HG03280 (cell line): ENCODE measurements around the gene OR6B1.

Source experiments
- ATAC-seq: cut with Tn5 transposase; IDR thresholded peaks from one replicate; pipeline ENCODE4 v1.9.1; 2021; ENCODE audit warnings: mild to moderate bottlenecking, moderate library complexity; ENCODE audit not compliant: unreplicated experiment

OR6B1 gene

DNA sequence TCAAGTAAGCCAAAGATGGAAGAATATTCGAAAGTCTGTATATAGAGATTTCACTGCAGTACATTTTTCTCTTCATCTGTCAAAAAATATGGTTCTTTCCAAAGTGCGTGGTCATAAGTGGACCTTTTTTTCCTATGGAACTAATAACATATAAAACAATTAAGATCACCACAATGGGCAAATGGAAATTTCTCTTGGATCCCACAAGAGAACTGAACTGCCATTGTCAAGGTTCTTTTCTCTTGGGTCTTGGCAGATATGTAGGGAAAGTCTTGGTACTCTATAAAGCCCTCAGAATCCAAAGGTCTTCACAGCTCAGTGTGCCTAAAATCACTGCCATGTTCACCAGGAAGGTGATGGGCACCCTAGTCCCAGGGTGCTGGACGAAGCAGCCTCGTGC, at the start of gene OR6B1:
Gene OR6B1, plus strand, starts transcription at position 301 of the 400 bp plus-strand sequence. CDS start 3,677 bp downstream, outside the sequence.
- ATAC-seq = no peak

DNA sequence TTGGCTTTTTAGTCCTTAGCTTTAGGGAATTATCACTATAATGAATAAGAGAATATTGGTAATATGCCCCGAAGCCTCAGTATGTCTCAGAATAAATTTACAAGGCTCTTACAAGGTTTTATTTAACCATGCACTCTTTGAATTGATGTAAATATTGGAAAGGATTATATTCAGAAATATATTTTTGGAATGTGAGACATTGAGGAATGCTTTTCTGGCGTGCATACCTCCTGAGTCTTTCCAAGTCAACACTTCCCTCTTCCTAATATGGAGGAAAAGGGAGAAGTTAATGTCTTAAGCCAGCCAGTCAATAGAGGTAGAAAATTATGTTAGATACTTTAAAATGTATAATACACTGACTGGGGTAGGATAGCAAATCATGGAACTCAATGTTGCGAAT, 46.7 kb upstream of the OR6B1 start:
- no peak for ATAC-seq

DNA sequence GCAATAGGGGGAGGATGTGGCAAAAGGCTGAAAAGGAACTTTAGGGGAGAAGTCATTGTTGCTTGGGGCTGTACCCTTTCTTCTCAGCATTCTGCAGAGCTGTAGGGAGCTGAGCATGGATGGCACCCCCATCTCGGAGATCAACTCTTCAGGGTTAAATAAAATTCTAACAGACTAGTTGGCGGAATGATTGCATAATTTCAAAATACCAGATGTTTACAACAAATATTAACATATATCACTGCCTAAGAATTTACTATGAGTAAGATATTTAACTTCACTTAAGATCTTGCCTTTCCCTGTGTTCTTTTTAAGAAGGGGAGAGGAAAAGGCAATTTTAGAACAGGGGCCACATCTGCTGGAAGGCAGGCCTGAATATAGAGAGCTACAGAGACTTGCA, 46.0 kb upstream of the OR6B1 start:
- no peak for ATAC-seq

DNA sequence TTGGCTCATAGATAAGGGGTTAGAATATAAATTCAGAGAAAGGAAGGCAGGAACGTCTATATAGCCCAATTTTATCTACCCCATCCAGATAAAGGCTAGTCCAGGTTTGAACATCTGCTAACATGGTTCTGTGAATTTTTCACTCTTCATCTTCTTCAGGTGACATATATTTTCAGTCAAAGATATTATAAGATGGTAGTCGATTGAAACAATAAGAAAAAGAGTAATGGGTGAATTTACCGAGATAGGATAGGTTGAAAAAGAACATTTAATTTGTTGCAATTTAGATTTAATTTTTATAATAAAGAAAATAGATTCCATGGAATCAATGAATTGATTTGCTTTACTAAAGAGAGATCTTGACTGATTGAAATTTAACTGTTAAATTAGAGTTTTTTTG, 45.6 kb upstream of the OR6B1 start, which contains the start of gene OR2F1:
Gene OR2F1, plus strand, starts transcription at position 301 of the 400 bp plus-strand sequence. CDS start 5,127 bp downstream, outside the sequence.
- no peak for ATAC-seq

DNA sequence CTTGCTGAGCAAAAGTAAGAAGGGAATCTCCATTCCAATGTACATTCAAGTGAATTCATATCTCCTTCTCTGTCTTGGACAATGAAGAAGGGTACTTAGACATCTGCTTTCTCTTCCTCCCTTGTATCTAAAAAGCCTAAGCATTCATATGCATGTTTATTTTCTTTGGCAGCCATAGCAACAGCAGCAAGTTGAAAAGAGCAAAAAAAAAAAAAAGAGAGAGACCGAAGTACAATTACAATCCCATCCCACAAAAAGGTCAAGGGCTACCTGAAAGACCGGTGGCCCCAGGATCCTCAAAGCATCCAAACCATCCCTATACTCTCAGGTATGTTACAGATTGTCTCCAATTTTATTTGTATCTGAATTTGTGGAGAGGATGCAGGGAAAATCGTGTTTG, 41.3 kb upstream of the OR6B1 start:
- ATAC-seq = no peak

- no peak for ATAC-seq
Observed at GRCh38 chr7:143960813-143961610, 39.1 kb upstream of the OR6B1 start.

DNA sequence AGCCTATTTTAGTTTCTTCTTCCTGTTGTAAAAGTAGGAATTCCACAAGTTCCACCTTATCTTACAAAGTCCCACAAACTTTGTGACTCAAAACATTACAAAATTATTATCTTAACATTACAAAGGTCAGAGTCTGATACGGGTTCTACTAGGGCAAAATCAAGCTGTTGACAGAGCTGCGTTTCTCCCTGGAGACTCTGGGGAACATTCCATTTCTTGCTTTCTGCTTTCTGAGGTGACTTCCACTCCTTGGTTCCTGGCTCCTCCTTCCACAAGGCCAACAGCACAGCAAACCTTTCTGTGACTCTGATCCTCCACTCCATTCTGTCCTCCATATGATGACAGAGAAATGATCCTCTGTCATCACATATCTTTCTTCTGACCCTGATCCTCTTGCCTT, 34.8 kb upstream of the OR6B1 start:
- ATAC-seq = no peak

DNA sequence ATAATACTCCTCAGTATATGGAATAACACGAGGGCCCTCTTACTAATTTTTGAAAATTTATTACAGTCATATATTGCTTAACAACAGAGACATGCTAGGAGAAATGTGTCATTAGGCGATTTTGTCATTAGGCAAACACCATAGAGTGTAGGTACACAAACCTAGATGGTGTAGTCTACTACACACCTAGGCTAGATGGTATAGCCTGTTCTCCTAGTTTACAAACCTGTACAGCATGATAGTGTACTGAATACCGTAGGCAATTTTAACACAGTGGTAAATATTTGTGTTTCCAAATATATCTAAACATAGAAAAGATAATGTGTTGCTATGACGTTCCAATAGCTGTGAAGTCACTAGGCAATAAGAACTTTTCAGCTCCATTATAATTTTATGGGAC, 32.7 kb upstream of the OR6B1 start:
- no peak for ATAC-seq

DNA sequence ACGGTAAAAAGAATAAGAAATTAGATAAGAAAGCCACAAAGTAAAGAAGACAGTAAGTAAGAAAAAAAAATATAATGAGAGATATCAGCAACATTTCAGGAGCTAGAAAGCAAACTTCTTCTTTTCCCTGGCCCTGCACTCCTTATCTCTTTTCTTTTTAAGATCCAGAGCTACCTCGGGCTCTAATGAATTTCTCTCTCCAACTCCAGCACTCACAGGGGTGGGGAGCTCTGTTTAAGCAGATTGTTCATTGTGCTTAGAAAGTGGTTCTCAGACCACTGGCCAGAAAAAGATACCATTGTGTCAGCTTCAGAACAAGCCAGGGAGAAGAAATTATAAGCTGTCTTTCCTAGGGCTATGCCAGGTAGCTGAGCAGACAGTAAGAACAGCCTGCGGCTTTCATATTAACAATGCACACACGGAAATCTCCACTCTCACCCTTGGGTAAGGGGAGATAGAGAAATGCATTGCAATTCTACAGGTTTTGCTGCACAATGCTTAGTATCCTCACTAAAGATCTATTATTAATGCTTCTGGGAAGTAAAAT, 26.2 kb upstream of the OR6B1 start:
- no peak for ATAC-seq

- ATAC-seq = no peak
Observed at GRCh38 chr7:143974459-143974858, 25.7 kb upstream of the OR6B1 start.

- ATAC-seq = no peak
Observed at GRCh38 chr7:143975617-143976016, 24.5 kb upstream of the OR6B1 start.

GRCh38 chr7:143978585-143978984, 21.5 kb upstream of the OR6B1 start:
- ATAC-seq = no peak

- no peak for ATAC-seq
Observed at GRCh38 chr7:143979359-143979758, 20.8 kb upstream of the OR6B1 start.

DNA sequence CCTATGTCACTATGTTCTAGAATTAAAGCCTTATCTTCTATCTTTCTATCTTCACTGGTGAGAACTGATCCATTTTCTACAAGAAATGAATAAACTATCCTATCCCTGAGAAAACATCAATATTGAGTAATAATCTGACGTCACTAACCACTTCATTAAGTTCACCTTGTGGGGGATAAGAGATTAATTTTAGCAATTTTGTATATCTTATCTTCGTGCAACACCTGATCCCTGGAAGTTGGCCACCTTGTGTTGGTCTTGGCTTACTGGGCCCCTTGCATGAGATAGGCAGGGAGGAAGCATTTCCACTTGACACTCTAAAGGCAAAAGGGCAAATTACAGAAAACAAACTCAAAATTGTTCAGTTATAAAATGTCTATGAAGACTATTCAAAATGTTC, 20.1 kb upstream of the OR6B1 start:
- ATAC-seq = no peak

DNA sequence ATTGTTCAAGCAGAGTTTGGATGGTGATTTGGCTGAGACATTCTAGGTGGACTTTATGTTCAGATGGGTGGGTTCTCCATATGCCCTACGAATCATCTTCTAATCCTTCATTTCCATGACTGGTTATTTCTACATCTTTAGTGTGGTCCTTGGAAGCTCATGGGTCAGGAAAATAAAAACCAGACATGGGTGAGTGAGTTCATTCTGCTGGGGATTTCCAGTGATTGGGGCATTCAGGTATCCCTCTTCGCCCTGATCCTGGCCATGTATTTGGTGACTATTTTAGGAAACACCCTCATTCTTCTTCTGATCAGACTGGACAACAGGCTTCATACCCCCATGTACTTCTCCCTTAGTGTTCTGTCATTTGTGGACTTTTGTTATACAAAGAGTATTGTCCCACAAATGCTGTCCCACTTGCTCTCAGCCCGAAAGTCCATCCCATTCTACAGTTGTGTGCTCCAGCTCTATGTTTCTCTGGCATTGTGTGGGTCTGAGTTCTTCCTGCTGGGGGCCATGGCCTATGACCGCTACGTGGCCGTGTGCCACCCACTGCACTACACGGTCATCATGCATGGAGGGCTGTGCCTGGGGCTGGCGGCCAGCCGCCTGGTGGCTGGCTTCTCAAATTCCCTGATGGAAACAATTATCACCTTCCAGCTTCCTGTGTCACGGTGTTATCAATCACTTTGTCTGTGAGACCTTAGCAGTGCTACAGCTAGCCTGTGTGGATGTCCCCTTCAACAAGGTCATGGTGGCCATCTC, 19.2 kb upstream of the OR6B1 start:
- ATAC-seq = no peak

DNA sequence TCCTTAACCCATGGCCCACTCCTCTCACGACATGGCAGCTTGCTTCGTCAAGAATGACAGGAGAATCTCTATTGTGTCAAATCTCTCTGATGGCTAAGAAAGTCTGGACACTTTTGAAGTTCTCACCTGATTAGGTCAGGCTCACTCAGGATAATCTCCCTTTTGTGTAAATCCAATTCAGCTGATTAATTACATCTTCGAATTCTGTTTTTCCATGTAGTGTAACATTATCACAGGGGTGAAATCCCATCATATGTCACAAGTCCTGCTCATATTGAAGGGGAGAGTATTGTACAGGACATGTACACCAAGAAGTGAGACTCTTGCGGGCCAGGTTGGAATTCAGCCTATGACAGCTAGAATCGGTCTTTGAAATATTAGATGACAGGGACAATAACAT, 16.2 kb upstream of the OR6B1 start:
- no peak for ATAC-seq

DNA sequence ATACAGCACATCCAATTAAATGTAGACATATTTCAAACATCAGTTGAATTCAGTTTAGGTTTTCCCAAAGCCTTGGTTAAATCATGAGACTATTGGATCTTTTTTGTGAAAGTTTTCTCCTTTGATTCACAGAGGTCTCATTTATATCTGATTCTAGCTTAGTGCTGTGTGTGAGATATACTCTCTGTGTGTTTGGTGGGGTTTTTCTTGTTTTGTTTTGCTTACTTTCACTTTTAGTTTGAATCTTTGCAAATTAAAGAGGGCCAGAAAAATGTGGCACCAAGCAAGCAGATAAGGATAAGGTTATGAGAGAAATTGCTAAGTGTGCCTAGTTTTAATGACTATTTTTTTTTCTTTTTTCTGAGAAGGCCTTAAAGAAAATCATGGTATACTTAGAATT, 12.6 kb upstream of the OR6B1 start:
- ATAC-seq = no peak

DNA sequence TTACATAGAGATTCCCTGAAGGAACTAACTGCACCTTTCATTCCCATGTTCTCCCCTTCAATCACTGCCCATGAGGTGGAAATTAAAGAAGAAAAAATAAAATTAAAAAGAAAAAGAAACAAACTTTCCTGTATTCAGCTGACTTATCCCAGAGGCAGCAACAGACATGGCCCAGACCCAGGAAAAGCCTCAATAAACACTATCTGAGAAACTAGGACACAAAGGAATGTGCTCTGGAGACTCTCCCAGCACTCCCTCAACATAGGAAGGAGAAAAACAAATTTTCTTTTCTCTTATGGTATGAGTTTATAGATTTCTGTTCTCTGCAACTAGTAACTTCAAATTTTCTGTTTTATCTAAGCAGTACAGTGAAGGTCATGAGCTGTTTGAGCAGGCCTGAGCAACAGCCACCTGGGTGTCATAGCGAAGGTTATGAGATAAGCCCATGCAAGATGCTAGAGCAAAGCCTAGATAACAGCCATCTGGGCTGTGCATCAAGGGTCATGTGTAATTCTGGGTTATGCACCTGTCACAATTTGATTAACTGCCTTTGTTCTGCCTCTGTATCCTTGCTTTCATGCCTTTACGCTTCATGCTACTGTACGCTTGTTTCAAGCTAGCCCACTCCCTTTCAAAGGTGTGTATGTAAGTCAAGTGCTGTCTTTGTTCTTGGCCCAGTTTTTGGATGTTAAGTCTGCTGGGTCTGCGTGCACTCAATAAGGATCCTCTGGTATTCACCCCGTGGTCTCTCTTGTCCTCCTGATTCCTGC, 11.0 kb upstream of the OR6B1 start:
- ATAC-seq = no peak

GRCh38 chr7:143992670-143993069, 7.5 kb upstream of the OR6B1 start:
- no peak for ATAC-seq

- ATAC-seq = no peak
Observed at GRCh38 chr7:143993924-143994323, 6.2 kb upstream of the OR6B1 start.

DNA sequence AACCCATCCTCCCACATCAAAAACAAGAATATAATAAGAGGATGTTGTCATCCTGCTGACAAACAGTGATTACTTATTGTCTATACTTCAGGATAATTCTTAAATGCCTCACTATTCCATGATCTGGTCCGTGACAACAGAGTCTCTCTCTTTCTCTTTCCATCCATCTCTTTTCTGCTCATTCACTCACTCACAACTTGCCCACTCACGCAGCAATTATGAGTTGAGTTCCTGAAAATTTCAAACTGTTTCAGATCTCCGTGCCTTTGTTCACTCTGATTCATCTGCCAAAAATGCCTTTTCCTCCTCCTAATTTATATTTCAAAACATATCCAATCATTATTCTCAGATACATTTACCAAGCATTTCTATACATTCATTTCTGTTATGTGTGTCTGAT, 1.4 kb downstream of the OR6B1 start:
- ATAC-seq = no peak
